Measurements from ENCODE around the gene GNPDA1. TPM values are rescaled to one million over a fixed set of nuclear protein-coding genes. Genes with fewer than 3 reads are reported as not detected.

The GNPDA1 gene
- total RNA-seq, 1 experiment from 2014 or later = 36.1 TPM

DNA sequence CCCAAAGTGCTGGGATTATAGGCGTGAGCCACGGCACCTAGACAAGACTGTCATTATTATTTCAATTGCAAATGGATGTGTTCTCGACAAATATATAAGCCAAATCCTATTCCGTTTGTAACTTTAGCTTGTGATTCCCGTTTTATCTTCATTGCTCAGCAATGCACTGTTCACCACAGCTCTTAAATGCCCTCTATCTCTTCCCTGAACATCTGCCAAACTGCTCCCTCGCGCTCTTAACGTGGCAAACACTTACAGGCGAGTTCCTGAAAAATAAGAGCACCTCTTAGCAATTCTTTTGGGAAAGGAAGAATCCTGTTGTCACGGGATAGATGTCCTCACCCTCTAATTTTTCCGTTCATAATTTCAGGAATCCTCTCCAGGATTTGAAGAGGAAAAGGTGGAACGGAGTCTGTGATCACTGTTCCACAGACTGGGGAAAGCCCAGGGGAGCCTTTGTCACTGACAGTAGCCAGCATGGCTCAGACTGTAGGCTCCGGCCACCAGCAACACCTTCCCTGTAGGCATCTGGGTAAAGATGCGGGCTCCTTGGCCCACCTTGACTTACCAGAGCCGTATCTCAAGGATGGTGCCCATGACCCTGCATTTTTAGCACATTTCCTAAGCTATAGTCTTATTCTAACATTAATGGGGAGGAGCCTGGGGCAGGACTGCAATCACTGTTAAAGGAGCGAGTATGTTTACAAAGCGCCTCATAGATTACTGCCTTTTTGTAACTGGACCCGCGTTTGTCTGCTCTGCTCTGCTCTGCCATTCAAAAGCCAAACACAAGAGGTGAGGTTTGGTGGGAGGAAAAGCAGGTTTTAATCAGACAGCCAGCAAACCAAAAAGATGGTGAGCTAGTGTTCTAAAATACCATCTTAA is 20.2 kb upstream of the GNPDA1 start:
- no peak overlapping the region for H3K27ac Mint-ChIP-seq (ENCODE audit: low read depth, unreplicated experiment)
- no peaks in the 10 kb centered on the region for H3K27me3 Mint-ChIP-seq (ENCODE audit: insufficient read depth, unreplicated experiment)
- BruUV-seq (replicated peaks) = no TSS peak
- H3K4me3 Mint-ChIP-seq (ENCODE audit: unreplicated experiment) = no peak overlapping the region
- intact Hi-C loops (cut with micrococcal nuclease) = no loop called here
- H3K9me3 Mint-ChIP-seq (ENCODE audit: unreplicated experiment) = no peaks in the 10 kb centered on the region
- no peaks in the 10 kb centered on the region for H3K4me1 Mint-ChIP-seq (ENCODE audit: insufficient read depth, unreplicated experiment)
- H3K36me3 Mint-ChIP-seq (ENCODE audit: insufficient read depth, unreplicated experiment) = no peaks in the 10 kb centered on the region
- no peak for DNase-seq (ENCODE audit: unreplicated experiment)
- ChIA-PET POLR2A (interaction anchor here (1.0 kb wide), 1 partner anchor 20 kb away, joined by 4 read pairs; no protein-coding TSS in a partner anchor), CTCF (interaction anchor here (0.7 to 1.1 kb wide), 3 partner anchors 101 to 402 kb away, joined by 3 read pairs; no protein-coding TSS in a partner anchor)
- TF ChIP-seq, protein P1, sequence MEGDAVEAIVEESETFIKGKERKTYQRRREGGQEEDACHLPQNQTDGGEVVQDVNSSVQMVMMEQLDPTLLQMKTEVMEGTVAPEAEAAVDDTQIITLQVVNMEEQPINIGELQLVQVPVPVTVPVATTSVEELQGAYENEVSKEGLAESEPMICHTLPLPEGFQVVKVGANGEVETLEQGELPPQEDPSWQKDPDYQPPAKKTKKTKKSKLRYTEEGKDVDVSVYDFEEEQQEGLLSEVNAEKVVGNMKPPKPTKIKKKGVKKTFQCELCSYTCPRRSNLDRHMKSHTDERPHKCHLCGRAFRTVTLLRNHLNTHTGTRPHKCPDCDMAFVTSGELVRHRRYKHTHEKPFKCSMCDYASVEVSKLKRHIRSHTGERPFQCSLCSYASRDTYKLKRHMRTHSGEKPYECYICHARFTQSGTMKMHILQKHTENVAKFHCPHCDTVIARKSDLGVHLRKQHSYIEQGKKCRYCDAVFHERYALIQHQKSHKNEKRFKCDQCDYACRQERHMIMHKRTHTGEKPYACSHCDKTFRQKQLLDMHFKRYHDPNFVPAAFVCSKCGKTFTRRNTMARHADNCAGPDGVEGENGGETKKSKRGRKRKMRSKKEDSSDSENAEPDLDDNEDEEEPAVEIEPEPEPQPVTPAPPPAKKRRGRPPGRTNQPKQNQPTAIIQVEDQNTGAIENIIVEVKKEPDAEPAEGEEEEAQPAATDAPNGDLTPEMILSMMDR (IDR thresholded peaks at IDR 0.05; ENCODE audit: unreplicated experiment) = no peak

DNA sequence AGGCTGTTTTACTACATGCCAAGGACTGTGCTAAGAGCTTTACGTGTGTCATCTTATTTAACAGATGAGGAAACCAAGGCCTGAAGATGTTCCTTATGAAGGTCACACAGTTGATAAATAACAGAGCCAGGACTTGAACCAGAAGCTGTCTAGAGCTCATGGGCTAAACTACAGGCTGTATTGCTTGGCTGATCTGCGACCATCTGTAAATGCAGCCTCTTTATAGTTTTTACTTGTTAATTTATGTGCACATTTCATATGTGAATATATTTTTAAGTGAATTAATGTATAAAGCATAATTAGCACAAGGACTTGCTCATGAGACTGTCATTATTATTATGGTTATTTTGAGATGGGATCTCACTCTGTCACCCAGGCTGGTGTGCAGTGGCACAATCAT is 19.3 kb upstream of the GNPDA1 start:
- intact Hi-C loops (cut with micrococcal nuclease) = no loop called here
- Mint-ChIP-seq H3K9me3 (ENCODE audit: unreplicated experiment) (no peaks in the 10 kb centered on the region), H3K27me3 (ENCODE audit: insufficient read depth, unreplicated experiment) (no peaks in the 10 kb centered on the region), H3K36me3 (ENCODE audit: insufficient read depth, unreplicated experiment) (no peaks in the 10 kb centered on the region), H3K4me1 (ENCODE audit: insufficient read depth, unreplicated experiment) (no peaks in the 10 kb centered on the region), H3K4me3 (ENCODE audit: unreplicated experiment) (no peak overlapping the region), H3K27ac (ENCODE audit: low read depth, unreplicated experiment) (no peak overlapping the region)
- ChIA-PET POLR2A (interaction anchor here (0.5 to 1.0 kb wide), 2 partner anchors 21 to 732 kb away, joined by 3 to 4 read pairs; no protein-coding TSS in a partner anchor), CTCF (interaction anchor here (1.1 kb wide), 1 partner anchor 111 kb away, joined by 3 read pairs; no protein-coding TSS in a partner anchor)
- no peak for DNase-seq (ENCODE audit: unreplicated experiment)
- TF ChIP-seq, protein P1 (IDR thresholded peaks at IDR 0.05; ENCODE audit: unreplicated experiment) = no peak
- no TSS peak for BruUV-seq (replicated peaks)

DNA sequence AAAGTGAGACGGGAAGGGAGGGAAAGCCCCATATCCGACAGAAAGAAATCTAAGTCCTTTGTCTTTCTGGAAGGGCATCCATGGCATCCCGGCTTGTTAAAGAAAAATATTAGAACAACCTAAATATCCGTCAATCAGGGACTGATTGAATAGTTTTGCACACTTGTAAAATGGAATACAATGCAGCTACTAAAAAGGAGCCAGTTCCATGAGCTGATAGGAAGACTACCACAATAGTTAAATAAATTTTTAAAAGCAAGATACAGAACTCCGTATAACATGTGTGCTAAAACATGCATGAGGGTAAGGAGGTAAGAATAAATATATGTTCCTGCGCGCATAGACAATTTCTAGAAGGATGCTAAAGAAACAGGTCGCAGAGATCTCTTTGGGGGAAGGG is 12.8 kb upstream of the GNPDA1 start:
- ChIA-PET POLR2A (interaction anchor here (0.6 to 3.4 kb wide), 16 partner anchors 9 to 619 kb away, joined by 3 to 78 read pairs (median 6); partner anchors contain the start of genes GNPDA1, NDFIP1 and RNF14), CTCF (interaction anchor here (0.5 to 2.6 kb wide), 6 partner anchors 10 to 869 kb away, joined by 3 to 16 read pairs (median 4); no protein-coding TSS in a partner anchor)
- no peaks in the 10 kb centered on the region for H3K27me3 Mint-ChIP-seq (ENCODE audit: insufficient read depth, unreplicated experiment)
- no peak overlapping the region for H3K27ac Mint-ChIP-seq (ENCODE audit: low read depth, unreplicated experiment)
- peaks cover under 1% of the 10 kb centered on the region for H3K9me3 Mint-ChIP-seq (ENCODE audit: unreplicated experiment)
- peaks cover 6% of the 10 kb centered on the region for H3K4me1 Mint-ChIP-seq (ENCODE audit: insufficient read depth, unreplicated experiment)
- intact Hi-C loops (cut with micrococcal nuclease) = loop anchor here (5.0 kb wide), 1 partner anchor 72 kb away; no protein-coding TSS in a partner anchor
- peak overlapping the region; percentile 83 for H3K4me3 Mint-ChIP-seq (ENCODE audit: unreplicated experiment)
- DNase-seq (ENCODE audit: unreplicated experiment) = no peak
- peaks cover 1% of the 10 kb centered on the region for H3K36me3 Mint-ChIP-seq (ENCODE audit: insufficient read depth, unreplicated experiment)
- TF ChIP-seq, protein P1 (IDR thresholded peaks at IDR 0.05; ENCODE audit: unreplicated experiment) = no peak
- BruUV-seq (replicated peaks) = no TSS peak

DNA sequence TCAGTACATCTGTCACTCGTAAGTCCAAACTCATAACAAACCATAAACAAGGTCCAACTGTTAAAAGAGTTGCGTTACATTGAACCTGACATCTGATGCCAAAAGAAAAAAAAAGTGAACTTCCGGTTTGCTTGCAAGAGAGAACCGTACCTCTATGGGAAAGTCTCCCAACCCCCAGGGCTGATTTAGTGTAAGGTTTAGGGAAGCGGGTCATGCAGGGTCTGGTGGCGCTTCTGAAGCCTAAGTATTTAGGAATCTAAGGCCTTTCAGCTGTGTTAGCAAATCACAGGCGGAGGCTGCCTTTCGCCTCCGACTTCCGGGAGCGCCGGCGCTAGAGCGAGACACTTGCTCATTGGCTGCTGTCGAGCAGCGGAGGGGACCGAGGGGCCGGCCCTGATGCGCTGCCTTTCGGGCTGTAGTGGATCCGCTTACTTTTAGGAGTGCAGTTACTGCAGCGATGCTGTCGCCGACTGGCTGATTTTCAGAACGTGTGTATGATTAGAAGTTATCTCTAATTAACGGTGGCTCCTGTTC is 12.0 kb upstream of the GNPDA1 start:
- CTCF ChIA-PET = interaction anchor here (0.9 to 2.6 kb wide), 4 partner anchors 10 to 118 kb away, joined by 4 to 16 read pairs (median 7); partner anchors contain the start of gene GNPDA1
- TF ChIP-seq, protein P1 (IDR thresholded peaks at IDR 0.05; ENCODE audit: unreplicated experiment) = no peak
- Mint-ChIP-seq H3K27ac (ENCODE audit: low read depth, unreplicated experiment) (peak overlapping the region; percentile 96), H3K4me3 (ENCODE audit: unreplicated experiment) (peak overlapping the region; percentile 83), H3K4me1 (ENCODE audit: insufficient read depth, unreplicated experiment) (peaks cover 6% of the 10 kb centered on the region), H3K27me3 (ENCODE audit: insufficient read depth, unreplicated experiment) (no peaks in the 10 kb centered on the region), H3K9me3 (ENCODE audit: unreplicated experiment) (peaks cover 6% of the 10 kb centered on the region), H3K36me3 (ENCODE audit: insufficient read depth, unreplicated experiment) (peaks cover 7% of the 10 kb centered on the region)
- POLR2A ChIA-PET = interaction anchor here (0.7 to 3.4 kb wide), 28 partner anchors 10 to 620 kb away, joined by 3 to 78 read pairs (median 4); partner anchors contain the start of genes GNPDA1, NDFIP1 and RNF14
- no TSS peak for BruUV-seq (replicated peaks)
- intact Hi-C loops (cut with micrococcal nuclease) = loop anchor here (5.0 kb wide), 1 partner anchor 72 kb away; no protein-coding TSS in a partner anchor
- DNase-seq (ENCODE audit: unreplicated experiment) = peak; percentile 91

Data from MCF 10A (cell line).